K562 (cell line): ENCODE measurements around the gene MAB21L4. TPM values are rescaled to one million over a fixed set of nuclear protein-coding genes. Genes with fewer than 3 reads are reported as not detected.

Experiments
- ATAC-seq: fragments of 200-7000 bp; cut with Tn5 transposase; 3 replicates; pipeline ENCODE4 v1.9.1; 2020; ENCODE audit warnings: moderate library complexity
- BruUV-seq: library from RNA; stranded (reverse); fragments of 400-500 nt; replicated peaks from 2 replicates; lab custom pipeline; 2021; lab: Mats Ljungman, UMichigan
- CTCF ChIA-PET: fragments of 300-600 bp; formaldehyde crosslinking; extraction: SDS; loops from one replicate; lab custom pipeline; 2021; ENCODE audit warnings: low intra/inter-chr PET ratio; lab: Yijun Ruan, JAX
- POLR2A ChIA-PET: fragments of 300-600, 350-650 bp; sonication (Branson Sonifier 250); formaldehyde crosslinking; extraction: SDS; loops from one replicate; lab custom pipeline; 2021; ENCODE audit warnings: antibody characterized with exemption, inconsistent platforms; lab: Yijun Ruan, JAX
- DNase-seq, 4 experiments: peaks; one replicate each; pipeline versions ENCODE4 v3.0.0 to v3.0.0-alpha.2; 2011 to 2018; ENCODE audit warnings: low spot score in 3 of 4, mixed read lengths in 3 of 4; ENCODE audit errors: extremely low read depth in 1 of 4
- FAIRE-seq: peaks from 2 replicates; lab custom pipeline; 2011; peaks lifted over from hg19 to GRCh38; lab: Jason Lieb, UNC
- H2AFZ ChIP-seq: 2 replicates; pipeline ENCODE4 v1.6.0; 2011; ENCODE audit warnings: low read depth, low read length, control low read depth, inconsistent platforms
- H3K27ac ChIP-seq: fragments of 200-600 bp; 3 replicates; pipeline ENCODE4 v1.8.0; 2011; ENCODE audit warnings: low read depth, mild to moderate bottlenecking, control low read depth, inconsistent platforms, low read length, moderate library complexity, mixed read lengths; ENCODE audit errors: extremely low read depth
- H3K27me3 ChIP-seq, 2 experiments: fragments of 300-600 bp in 1 of 2; 2 replicates in 1 of 2; 3 replicates in 1 of 2; pipeline versions ENCODE4 v1.6.0 to v1.8.0; 2011; ENCODE audit warnings: inconsistent platforms in 2 of 2, low read length in 2 of 2, mild to moderate bottlenecking in 1 of 2, mixed read lengths in 1 of 2, moderate library complexity in 1 of 2; ENCODE audit not compliant: control insufficient read depth in 2 of 2, insufficient read depth in 2 of 2
- H3K36me3 ChIP-seq: fragments of 300-600 bp; 3 replicates; pipeline ENCODE4 v1.8.0; 2011; ENCODE audit warnings: mild to moderate bottlenecking, low read length, inconsistent platforms; ENCODE audit not compliant: control insufficient read depth, insufficient read depth
- H3K4me1 ChIP-seq, 2 experiments: fragments of 200-600 bp in 1 of 2; replicated peaks in 1 of 2; 2 replicates in 1 of 2; 3 replicates in 1 of 2; pipeline versions ENCODE4 v1.5.1 to v1.8.0; 2011; ENCODE audit warnings: inconsistent platforms in 2 of 2, low read length in 2 of 2, mild to moderate bottlenecking in 1 of 2, mixed read lengths in 1 of 2, moderate library complexity in 1 of 2; ENCODE audit not compliant: control insufficient read depth in 2 of 2, insufficient read depth in 2 of 2
- H3K4me2 ChIP-seq: 2 replicates; pipeline ENCODE4 v1.6.1; 2011; ENCODE audit warnings: low read length, control low read depth, inconsistent platforms, mixed read lengths; ENCODE audit not compliant: insufficient read depth
- H3K4me3 ChIP-seq: fragments of 200-600 bp; sonication (generic), shearing (Covaris generic); 2 replicates; pipeline ENCODE4 v1.5.1; 2016; ENCODE audit warnings: control low read depth, inconsistent platforms
- H3K79me2 ChIP-seq: fragments of 200-600 bp; 3 replicates; pipeline ENCODE4 v1.8.0; 2011; ENCODE audit warnings: low read length, inconsistent platforms; ENCODE audit not compliant: control insufficient read depth, insufficient read depth
- H3K9ac ChIP-seq, 2 experiments: 2 replicates each; pipeline versions ENCODE4 v1.6.0 to v1.6.1; 2011; ENCODE audit warnings: low read depth in 2 of 2, low read length in 2 of 2, control low read depth in 1 of 2, inconsistent platforms in 1 of 2, mild to moderate bottlenecking in 1 of 2, mixed read lengths in 1 of 2; ENCODE audit not compliant: insufficient read depth in 1 of 2
- H3K9me1 ChIP-seq: one replicate; pipeline ENCODE4 v1.6.0; 2011; ENCODE audit warnings: inconsistent platforms, mild to moderate bottlenecking, low read length, moderate library complexity; ENCODE audit not compliant: control insufficient read depth, insufficient read depth
- H3K9me3 ChIP-seq: replicated peaks from 2 replicates; pipeline ENCODE4 v1.5.1; 2011; ENCODE audit warnings: low read depth, low read length, inconsistent platforms; ENCODE audit not compliant: control insufficient read depth, insufficient read depth
- H4K20me1 ChIP-seq: replicated peaks from 2 replicates; pipeline ENCODE4 v1.6.1; 2011; ENCODE audit warnings: low read length, inconsistent platforms, mixed read lengths; ENCODE audit not compliant: control insufficient read depth, insufficient read depth
- ARHGAP35 ChIP-seq: fragments of 450-650 bp; IDR thresholded peaks from 2 replicates; pipeline ENCODE4 v1.6.1; 2018; ENCODE audit not compliant: partially characterized antibody
- EP300 ChIP-seq: IDR thresholded peaks from 2 replicates; pipeline ENCODE4 v1.6.1; 2012; ENCODE audit warnings: low read length, improper control_type of control experiment
- HBP1 ChIP-seq: fragments of 450-650 bp; formaldehyde crosslinking; IDR thresholded peaks from 2 replicates; pipeline ENCODE4 v1.4.0; 2022; ENCODE audit warnings: missing genetic modification characterization
- HDGF ChIP-seq: fragments of 450-650 bp; IDR thresholded peaks from 2 replicates; pipeline ENCODE4 v1.6.1; 2016
- MTA3 ChIP-seq: fragments of 450-650 bp; formaldehyde crosslinking; IDR thresholded peaks from 2 replicates; pipeline ENCODE4 v1.6.1; 2017; ENCODE audit warnings: mild to moderate bottlenecking, borderline replicate concordance
- SIN3A ChIP-seq, 2 experiments: fragments of 150-350 bp in 1 of 2; IDR thresholded peaks; 2 replicates each; pipeline ENCODE4 v1.6.1; 2011 to 2016; ENCODE audit warnings: borderline replicate concordance in 2 of 2, low read depth in 2 of 2, low read length in 2 of 2, mild to moderate bottlenecking in 2 of 2, moderate library complexity in 2 of 2; ENCODE audit not compliant: control insufficient read depth in 1 of 2
- SP2 ChIP-seq: IDR thresholded peaks from 2 replicates; pipeline ENCODE4 v1.6.1; 2011; ENCODE audit warnings: mild to moderate bottlenecking, low read depth, low read length, moderate library complexity; ENCODE audit not compliant: poor library complexity, severe bottlenecking; ENCODE audit errors: extremely low read depth
- STAT5A ChIP-seq: IDR thresholded peaks from 2 replicates; pipeline ENCODE4 v1.6.1; 2012; ENCODE audit warnings: low read length, inconsistent platforms, borderline replicate concordance
- TAF7 ChIP-seq: fragments of 450-650 bp; IDR thresholded peaks from 2 replicates; pipeline ENCODE4 v1.6.1; 2016; ENCODE audit warnings: missing genetic modification characterization, missing compliant biosample characterization
- WHSC1 ChIP-seq: IDR thresholded peaks from one replicate; pipeline ENCODE4 v1.6.1; 2012; ENCODE audit warnings: low read length, control low read depth, inconsistent platforms
- ZNF318 ChIP-seq, 2 experiments: fragments of 450-650 bp; IDR thresholded peaks; 2 replicates each; pipeline ENCODE4 v1.6.1; 2016; ENCODE audit warnings: mild to moderate bottlenecking in 2 of 2, borderline replicate concordance in 1 of 2, low read depth in 1 of 2, moderate library complexity in 1 of 2
- ZNF57 ChIP-seq: fragments of 450-650 bp; formaldehyde crosslinking; IDR thresholded peaks from 2 replicates; pipeline ENCODE4 v1.4.0; 2020; ENCODE audit warnings: mild to moderate bottlenecking, moderate library complexity
- WGBS: fragments of 100-300 bp; shearing (Covaris generic); methylation state at CpG from one replicate; pipeline ENCODE4 v1.1.6; 2016; ENCODE audit warnings: low coverage, mixed read lengths; ENCODE audit not compliant: insufficient coverage; ENCODE audit errors: missing lambda C conversion rate; 5-methylcytosine and 5-hydroxymethylcytosine counted together
- in situ Hi-C: fragments of 300-500 bp; cut with MboI; formaldehyde crosslinking; loops from 4 replicates; pipeline ENCODE4 v1.15.0; 2018; ENCODE audit warnings: inconsistent platforms, mixed read lengths
- intact Hi-C: fragments of 100-400 bp; cut with micrococcal nuclease; formaldehyde crosslinking; loops from 2 replicates; pipeline ENCODE4 v1.14.2; 2022
- polyA plus RNA-seq, 8 experiments: library from polyadenylated mRNA; depleted of rRNA in 4 of 8; stranded (reverse) in 5 of 8; unstranded in 3 of 8; fragments of >200 nt; fragmentation: Nextera tagmentation in 2 of 8; fragmentation: Illumina TruSeq in 1 of 8; extraction: Ambion mirVana in 2 of 8; extraction: Trizol in 1 of 8; gene quantifications; 2 replicates each; pipeline versions ENCODE4 v1.2.1 to v1.2.3, GENCODE V29; 2011 to 2014; ENCODE audit warnings: inconsistent platforms in 1 of 8, missing spikeins in 1 of 8
- total RNA-seq, 7 experiments: library from RNA; depleted of rRNA in 6 of 7; stranded (reverse); fragments of >200 nt in 6 of 7; fragmentation: Illumina TruSeq in 2 of 7; extraction: Trizol in 2 of 7; gene quantifications; 2 replicates each; pipeline versions ENCODE4 v1.2.1 to v1.2.3, GENCODE V29; 2011 to 2021; ENCODE audit warnings: low replicate concordance in 1 of 7

The MAB21L4 gene
- total and polyA plus RNA-seq, 9 of the 15 experiments (the other 6 are each of a cell fraction or from before 2014, with no cell fraction given): 0.03 TPM; not detected in 8

GRCh38 chr2:240877460-240878340 is 18.3 kb downstream of the MAB21L4 start:
- intact Hi-C loops (no loop called here), in situ Hi-C loops (no loop called here)
- Histone ChIP-seq H2AFZ (no peak overlapping the region), H3K4me1 (no peaks in the 10 kb centered on the region; a peak in 2 of 5 replicates), H3K9me1 (no peaks in the 10 kb centered on the region), H3K36me3 (no peaks in the 10 kb centered on the region), H3K4me2 (no peak overlapping the region), H3K4me3 (no peak overlapping the region), H3K9ac (no peak overlapping the region), H3K27ac (no peak overlapping the region), H3K79me2 (no peaks in the 10 kb centered on the region), H3K27me3 (peaks cover 0 to 45% of the 10 kb centered on the region in 2 experiments; a peak in 2 of 5 replicates), H3K9me3 (no peaks in the 10 kb centered on the region), H4K20me1 (no peaks in the 10 kb centered on the region)
- CTCF ChIA-PET: no interaction called here
- WGBS: 8% methylated on average over 26 of the region's 40 CpGs
- no TSS peak for BruUV-seq
- FAIRE-seq (no peak), ATAC-seq (no peak), DNase-seq (no peak)
- POLR2A ChIA-PET: no interaction called here
- no peak for TF ChIP-seq SP2
- TF ChIP-seq ZNF318 (IDR thresholded peaks at IDR 0.05; ENCODE audit: borderline replicate concordance in 1 of 2, low read depth in 1 of 2): no peak
- TF ChIP-seq WHSC1: no peak
- TF ChIP-seq TAF7: no peak
- TF ChIP-seq ZNF57 (CRISPR knock-in tag): no peak
- no peak for TF ChIP-seq SIN3A (IDR thresholded peaks at IDR 0.05; ENCODE audit: borderline replicate concordance in 2 of 2, control insufficient read depth in 1 of 2, low read depth in 2 of 2, low read length in 2 of 2)
- TF ChIP-seq EP300: no peak
- no peak for TF ChIP-seq ARHGAP35
- no peak for TF ChIP-seq STAT5A
- no peak for TF ChIP-seq HDGF
- no peak for TF ChIP-seq MTA3
- no peak for TF ChIP-seq HBP1 (CRISPR knock-in tag)
